ENCODE results near the gene CDKAL1.

DNA sequence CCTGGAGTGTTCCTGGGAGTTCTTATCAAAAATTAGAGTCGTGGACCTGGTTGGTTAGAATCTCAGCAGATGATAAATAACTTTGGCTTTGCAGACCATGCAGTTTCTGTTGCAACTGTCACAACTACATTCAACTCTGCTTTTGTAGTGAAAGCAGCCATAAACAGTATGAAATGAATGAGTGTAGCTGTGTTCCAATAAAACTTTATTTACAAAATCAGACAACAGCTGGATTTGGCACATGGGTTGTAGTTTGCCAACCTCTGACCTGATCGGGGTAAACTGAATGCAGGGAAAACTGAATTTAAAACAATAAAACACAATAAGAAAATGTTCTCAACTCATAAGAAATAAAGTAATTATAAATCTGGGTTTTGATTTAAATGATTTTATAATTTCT lies 513.8 kb downstream of the CDKAL1 start:
- TF ChIP-seq, protein P1, sequence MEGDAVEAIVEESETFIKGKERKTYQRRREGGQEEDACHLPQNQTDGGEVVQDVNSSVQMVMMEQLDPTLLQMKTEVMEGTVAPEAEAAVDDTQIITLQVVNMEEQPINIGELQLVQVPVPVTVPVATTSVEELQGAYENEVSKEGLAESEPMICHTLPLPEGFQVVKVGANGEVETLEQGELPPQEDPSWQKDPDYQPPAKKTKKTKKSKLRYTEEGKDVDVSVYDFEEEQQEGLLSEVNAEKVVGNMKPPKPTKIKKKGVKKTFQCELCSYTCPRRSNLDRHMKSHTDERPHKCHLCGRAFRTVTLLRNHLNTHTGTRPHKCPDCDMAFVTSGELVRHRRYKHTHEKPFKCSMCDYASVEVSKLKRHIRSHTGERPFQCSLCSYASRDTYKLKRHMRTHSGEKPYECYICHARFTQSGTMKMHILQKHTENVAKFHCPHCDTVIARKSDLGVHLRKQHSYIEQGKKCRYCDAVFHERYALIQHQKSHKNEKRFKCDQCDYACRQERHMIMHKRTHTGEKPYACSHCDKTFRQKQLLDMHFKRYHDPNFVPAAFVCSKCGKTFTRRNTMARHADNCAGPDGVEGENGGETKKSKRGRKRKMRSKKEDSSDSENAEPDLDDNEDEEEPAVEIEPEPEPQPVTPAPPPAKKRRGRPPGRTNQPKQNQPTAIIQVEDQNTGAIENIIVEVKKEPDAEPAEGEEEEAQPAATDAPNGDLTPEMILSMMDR (IDR thresholded peaks at IDR 0.05; ENCODE audit: low read length): no peak
- no peak for TF ChIP-seq EZH2phosphoT487 (IDR thresholded peaks at IDR 0.05; ENCODE audit: low read length)
